ENCODE results near the gene PKNOX2. TPM values are rescaled to one million over a fixed set of nuclear protein-coding genes. Genes with fewer than 3 reads are reported as not detected.

Gene PKNOX2
- total RNA-seq, 1 donor from 2014 or later = 8.7 TPM

- no peak overlapping the region for H3K4me3 Mint-ChIP-seq (ENCODE audit: unreplicated experiment)
- peaks cover 6% of the 10 kb centered on the region for H3K4me1 Mint-ChIP-seq (ENCODE audit: low read depth, unreplicated experiment)
- peaks cover 9% of the 10 kb centered on the region for H3K36me3 Mint-ChIP-seq (ENCODE audit: unreplicated experiment)
- TF ChIP-seq CTCF (IDR thresholded peaks at IDR 0.05; ENCODE audit: partially characterized antibody, unreplicated experiment) = no peak
- H3K9me3 Mint-ChIP-seq (ENCODE audit: unreplicated experiment) = peaks cover 3% of the 10 kb centered on the region
- peaks cover 2% of the 10 kb centered on the region for H3K27me3 Mint-ChIP-seq (ENCODE audit: unreplicated experiment)
- no peak for DNase-seq
- H3K27ac Mint-ChIP-seq (ENCODE audit: unreplicated experiment) = no peak overlapping the region
These were observed 29.3 kb downstream of the PKNOX2 start for GRCh38 chr11:125193841-125194240.

- peaks cover 8% of the 10 kb centered on the region for H3K4me1 Mint-ChIP-seq (ENCODE audit: low read depth, unreplicated experiment)
- peaks cover 4% of the 10 kb centered on the region for H3K27me3 Mint-ChIP-seq (ENCODE audit: unreplicated experiment)
- H3K4me3 Mint-ChIP-seq (ENCODE audit: unreplicated experiment) = no peak overlapping the region
- no peak overlapping the region for H3K27ac Mint-ChIP-seq (ENCODE audit: unreplicated experiment)
- peaks cover 5% of the 10 kb centered on the region for H3K36me3 Mint-ChIP-seq (ENCODE audit: unreplicated experiment)
- no peak for DNase-seq
- no peak for TF ChIP-seq CTCF (IDR thresholded peaks at IDR 0.05; ENCODE audit: partially characterized antibody, unreplicated experiment)
- no peaks in the 10 kb centered on the region for H3K9me3 Mint-ChIP-seq (ENCODE audit: unreplicated experiment)
These were observed 35.4 kb downstream of the PKNOX2 start for GRCh38 chr11:125199915-125200314.

- H3K9me3 Mint-ChIP-seq (ENCODE audit: unreplicated experiment) = no peaks in the 10 kb centered on the region
- H3K4me1 Mint-ChIP-seq (ENCODE audit: low read depth, unreplicated experiment) = peaks cover 8% of the 10 kb centered on the region
- peaks cover 4% of the 10 kb centered on the region for H3K27me3 Mint-ChIP-seq (ENCODE audit: unreplicated experiment)
- no peaks in the 10 kb centered on the region for H3K36me3 Mint-ChIP-seq (ENCODE audit: unreplicated experiment)
- DNase-seq = no peak
- no peak overlapping the region for H3K4me3 Mint-ChIP-seq (ENCODE audit: unreplicated experiment)
- TF ChIP-seq CTCF (IDR thresholded peaks at IDR 0.05; ENCODE audit: partially characterized antibody, unreplicated experiment) = no peak
- no peak overlapping the region for H3K27ac Mint-ChIP-seq (ENCODE audit: unreplicated experiment)
These were observed 35.9 kb downstream of the PKNOX2 start for GRCh38 chr11:125200441-125200840.

- peaks cover 4% of the 10 kb centered on the region for H3K27me3 Mint-ChIP-seq (ENCODE audit: unreplicated experiment)
- TF ChIP-seq CTCF (IDR thresholded peaks at IDR 0.05; ENCODE audit: partially characterized antibody, unreplicated experiment) = no peak
- DNase-seq = no peak
- no peaks in the 10 kb centered on the region for H3K9me3 Mint-ChIP-seq (ENCODE audit: unreplicated experiment)
- no peak overlapping the region for H3K4me3 Mint-ChIP-seq (ENCODE audit: unreplicated experiment)
- no peak overlapping the region for H3K27ac Mint-ChIP-seq (ENCODE audit: unreplicated experiment)
- H3K4me1 Mint-ChIP-seq (ENCODE audit: low read depth, unreplicated experiment) = peaks cover 8% of the 10 kb centered on the region
- no peaks in the 10 kb centered on the region for H3K36me3 Mint-ChIP-seq (ENCODE audit: unreplicated experiment)
These were observed 37.1 kb downstream of the PKNOX2 start for GRCh38 chr11:125201525-125202141.

GRCh38 chr11:125202362-125202880 lies 37.9 kb downstream of the PKNOX2 start:
- no peak for TF ChIP-seq CTCF (IDR thresholded peaks at IDR 0.05; ENCODE audit: partially characterized antibody, unreplicated experiment)
- Mint-ChIP-seq H3K4me3 (ENCODE audit: unreplicated experiment) (no peak overlapping the region), H3K27me3 (ENCODE audit: unreplicated experiment) (peaks cover 4% of the 10 kb centered on the region), H3K9me3 (ENCODE audit: unreplicated experiment) (no peaks in the 10 kb centered on the region), H3K4me1 (ENCODE audit: low read depth, unreplicated experiment) (peaks cover 8% of the 10 kb centered on the region), H3K36me3 (ENCODE audit: unreplicated experiment) (no peaks in the 10 kb centered on the region), H3K27ac (ENCODE audit: unreplicated experiment) (no peak overlapping the region)
- DNase-seq = no peak

Data from glutamatergic neuron (in vitro differentiated cells).